SKM-1 treated with dmso at 0.1 percent for 144 hours (cell line): ENCODE data around the gene CNGA3.

Source experiments
- DNase-seq: peaks from one replicate; lab custom pipeline; 2025; ENCODE audit not compliant: unreplicated experiment; lab: John Stamatoyannopoulos, UW

CNGA3 gene

GRCh38 chr2:98327776-98328175, 18.5 kb upstream of the CNGA3 start:
- no peak for DNase-seq

GRCh38 chr2:98329549-98329948, 16.7 kb upstream of the CNGA3 start:
- DNase-seq, result no peak

- DNase-seq, result no peak
These were observed 13.3 kb upstream of the CNGA3 start for GRCh38 chr2:98332989-98333388.

GRCh38 chr2:98333922-98334321, 12.3 kb upstream of the CNGA3 start:
- no peak for DNase-seq

- no peak for DNase-seq
These were observed 11.7 kb upstream of the CNGA3 start for GRCh38 chr2:98334439-98335078.

- DNase-seq, result no peak
These were observed 11.0 kb upstream of the CNGA3 start for GRCh38 chr2:98335271-98335670.

- DNase-seq, result no peak
These were observed 5.0 kb upstream of the CNGA3 start for GRCh38 chr2:98341241-98341640.

- DNase-seq, result no peak
These were observed 3.0 kb upstream of the CNGA3 start for GRCh38 chr2:98343285-98343684.

GRCh38 chr2:98347298-98348065, 1.2 kb downstream of the CNGA3 start:
- DNase-seq, result no peak

GRCh38 chr2:98348066-98348561, 1.9 kb downstream of the CNGA3 start:
- DNase-seq, result no peak

- no peak for DNase-seq
These were observed 4.2 kb downstream of the CNGA3 start for GRCh38 chr2:98350411-98350810.

- DNase-seq, result no peak
These were observed 9.6 kb downstream of the CNGA3 start for GRCh38 chr2:98355881-98356280.

GRCh38 chr2:98356729-98357128, 10.5 kb downstream of the CNGA3 start:
- DNase-seq, result no peak

- no peak for DNase-seq
These were observed 11.6 kb downstream of the CNGA3 start for GRCh38 chr2:98357849-98358248.

- DNase-seq, result no peak
These were observed 13.7 kb downstream of the CNGA3 start for GRCh38 chr2:98359986-98360385.

GRCh38 chr2:98367721-98368120, 21.5 kb downstream of the CNGA3 start:
- no peak for DNase-seq

- no peak for DNase-seq
These were observed 23.5 kb downstream of the CNGA3 start for GRCh38 chr2:98369710-98370239.

- no peak for DNase-seq
These were observed 25.9 kb downstream of the CNGA3 start for GRCh38 chr2:98372121-98372520.

GRCh38 chr2:98372579-98372978, 26.3 kb downstream of the CNGA3 start:
- DNase-seq, result no peak

GRCh38 chr2:98374286-98374685, 28.0 kb downstream of the CNGA3 start:
- no peak for DNase-seq

- DNase-seq, result no peak
These were observed 28.8 kb downstream of the CNGA3 start for GRCh38 chr2:98374958-98375570.
